Measurements from ENCODE around the gene LRRC1. TPM values are rescaled to one million over a fixed set of nuclear protein-coding genes. Genes with fewer than 3 reads are reported as not detected.

LRRC1 gene
- total RNA-seq, 1 donor from 2014 or later, result 7.5 TPM

- no peaks in the 10 kb centered on the region for H3K4me1 Mint-ChIP-seq (ENCODE audit: unreplicated experiment)
- H3K36me3 Mint-ChIP-seq (ENCODE audit: low read depth, unreplicated experiment), result no peaks in the 10 kb centered on the region
- H3K27ac Mint-ChIP-seq (ENCODE audit: unreplicated experiment), result no peak overlapping the region
- no peaks in the 10 kb centered on the region for H3K27me3 Mint-ChIP-seq (ENCODE audit: unreplicated experiment)
- no peaks in the 10 kb centered on the region for H3K9me3 Mint-ChIP-seq (ENCODE audit: unreplicated experiment)
- no peak for DNase-seq (ENCODE audit: low spot score)
- no peak for TF ChIP-seq CTCF (IDR thresholded peaks at IDR 0.05; ENCODE audit: unreplicated experiment)
- no peak overlapping the region for H3K4me3 Mint-ChIP-seq (ENCODE audit: unreplicated experiment)
These were observed 136.3 kb downstream of the LRRC1 start for GRCh38 chr6:53931086-53931485.

- no peak overlapping the region for H3K27ac Mint-ChIP-seq (ENCODE audit: unreplicated experiment)
- no peaks in the 10 kb centered on the region for H3K27me3 Mint-ChIP-seq (ENCODE audit: unreplicated experiment)
- H3K4me1 Mint-ChIP-seq (ENCODE audit: unreplicated experiment), result peaks cover 3% of the 10 kb centered on the region
- no peak for TF ChIP-seq CTCF (IDR thresholded peaks at IDR 0.05; ENCODE audit: unreplicated experiment)
- DNase-seq (ENCODE audit: low spot score), result no peak
- no peaks in the 10 kb centered on the region for H3K36me3 Mint-ChIP-seq (ENCODE audit: low read depth, unreplicated experiment)
- no peaks in the 10 kb centered on the region for H3K9me3 Mint-ChIP-seq (ENCODE audit: unreplicated experiment)
- no peak overlapping the region for H3K4me3 Mint-ChIP-seq (ENCODE audit: unreplicated experiment)
These were observed 137.7 kb downstream of the LRRC1 start for GRCh38 chr6:53932516-53932915.

GRCh38 chr6:53934023-53934422 is 139.2 kb downstream of the LRRC1 start:
- no peaks in the 10 kb centered on the region for H3K9me3 Mint-ChIP-seq (ENCODE audit: unreplicated experiment)

GRCh38 chr6:53937461-53937860 is 142.7 kb downstream of the LRRC1 start:
- H3K4me1 Mint-ChIP-seq (ENCODE audit: unreplicated experiment), result peaks cover 6% of the 10 kb centered on the region
- DNase-seq (ENCODE audit: low spot score), result no peak

More at GRCh38 chr6:53934023-53934422, 139.2 kb downstream of the LRRC1 start:
- no peaks in the 10 kb centered on the region for H3K36me3 Mint-ChIP-seq (ENCODE audit: low read depth, unreplicated experiment)
- no peak overlapping the region for H3K27ac Mint-ChIP-seq (ENCODE audit: unreplicated experiment)
- no peak for TF ChIP-seq CTCF (IDR thresholded peaks at IDR 0.05; ENCODE audit: unreplicated experiment)
- no peak for DNase-seq (ENCODE audit: low spot score)
- H3K27me3 Mint-ChIP-seq (ENCODE audit: unreplicated experiment), result no peaks in the 10 kb centered on the region
- peaks cover 6% of the 10 kb centered on the region for H3K4me1 Mint-ChIP-seq (ENCODE audit: unreplicated experiment)
- H3K4me3 Mint-ChIP-seq (ENCODE audit: unreplicated experiment), result no peak overlapping the region

GRCh38 chr6:53938810-53939209 is 144.0 kb downstream of the LRRC1 start:
- Mint-ChIP-seq H3K4me1 (ENCODE audit: unreplicated experiment) (peaks cover 6% of the 10 kb centered on the region), H3K27ac (ENCODE audit: unreplicated experiment) (no peak overlapping the region), H3K27me3 (ENCODE audit: unreplicated experiment) (no peaks in the 10 kb centered on the region), H3K36me3 (ENCODE audit: low read depth, unreplicated experiment) (no peaks in the 10 kb centered on the region), H3K4me3 (ENCODE audit: unreplicated experiment) (no peak overlapping the region), H3K9me3 (ENCODE audit: unreplicated experiment) (no peaks in the 10 kb centered on the region)
- DNase-seq (ENCODE audit: low spot score), result no peak
- TF ChIP-seq CTCF (IDR thresholded peaks at IDR 0.05; ENCODE audit: unreplicated experiment), result no peak

More at GRCh38 chr6:53937461-53937860, 142.7 kb downstream of the LRRC1 start:
- Mint-ChIP-seq H3K36me3 (ENCODE audit: low read depth, unreplicated experiment) (no peaks in the 10 kb centered on the region), H3K27me3 (ENCODE audit: unreplicated experiment) (no peaks in the 10 kb centered on the region), H3K4me3 (ENCODE audit: unreplicated experiment) (no peak overlapping the region), H3K9me3 (ENCODE audit: unreplicated experiment) (no peaks in the 10 kb centered on the region), H3K27ac (ENCODE audit: unreplicated experiment) (no peak overlapping the region)
- no peak for TF ChIP-seq CTCF (IDR thresholded peaks at IDR 0.05; ENCODE audit: unreplicated experiment)
